Neural cell (in vitro differentiated cells): ENCODE results near the gene SLC23A3. TPM values are rescaled to one million over a fixed set of nuclear protein-coding genes. Genes with fewer than 3 reads are reported as not detected.

Experiments used
- H2AFZ ChIP-seq: fragments of 200-600, 300-800 bp; sonication (generic), shearing (Covaris generic); 2 replicates; pipeline ENCODE4 v1.6.0; 2014; ENCODE audit warnings: low read depth, mild to moderate bottlenecking, antibody characterized with exemption, low read length, moderate library complexity
- H3F3A ChIP-seq: fragments of 200-600 bp; shearing (Covaris generic); 2 replicates; pipeline ENCODE4 v1.6.1; 2016; ENCODE audit warnings: mild to moderate bottlenecking, moderate library complexity, mixed read lengths, antibody characterized with exemption, low read length; ENCODE audit not compliant: insufficient read depth, poor library complexity, severe bottlenecking
- H3K27ac ChIP-seq: fragments of 200-600, 300-800 bp; sonication (generic), shearing (Covaris generic); 2 replicates; pipeline ENCODE4 v1.5.1; 2014; ENCODE audit warnings: mild to moderate bottlenecking, low read length, moderate library complexity
- H3K27me3 ChIP-seq: fragments of 300-800, 200-600 bp; sonication (generic), shearing (Covaris generic); 2 replicates; pipeline ENCODE4 v1.6.0; 2014; ENCODE audit warnings: mild to moderate bottlenecking, low read depth, low read length, moderate library complexity; ENCODE audit not compliant: insufficient read depth
- H3K36me3 ChIP-seq: fragments of 300-800, 200-600 bp; sonication (generic), shearing (Covaris generic); 2 replicates; pipeline ENCODE4 v1.5.1; 2014; ENCODE audit warnings: mild to moderate bottlenecking, antibody characterized with exemption, low read length, moderate library complexity; ENCODE audit not compliant: insufficient read depth
- H3K4me2 ChIP-seq: fragments of 300-800, 200-600 bp; sonication (generic), shearing (Covaris generic); 2 replicates; pipeline ENCODE4 v1.6.0; 2014; ENCODE audit warnings: mild to moderate bottlenecking, low read length
- H3K4me3 ChIP-seq: fragments of 300-800, 200-600 bp; sonication (generic), shearing (Covaris generic); 2 replicates; pipeline ENCODE4 v1.5.1; 2014; ENCODE audit warnings: mild to moderate bottlenecking, low read length, moderate library complexity
- H3K79me2 ChIP-seq: fragments of 200-600 bp; shearing (Covaris generic); replicated peaks from 2 replicates; pipeline ENCODE4 v1.6.0; 2014; ENCODE audit warnings: mild to moderate bottlenecking, low read length, moderate library complexity; ENCODE audit not compliant: insufficient read depth
- H3K9ac ChIP-seq: fragments of 300-800, 200-600 bp; sonication (generic), shearing (Covaris generic); 2 replicates; pipeline ENCODE4 v1.6.1; 2016; ENCODE audit warnings: mild to moderate bottlenecking, low read length, mixed read lengths
- H3K9me2 ChIP-seq: fragments of 200-600 bp; shearing (Covaris generic); 2 replicates; pipeline ENCODE4 v1.6.1; 2016; ENCODE audit warnings: mild to moderate bottlenecking, low read length, mixed read lengths; ENCODE audit not compliant: insufficient read depth
- H3K9me3 ChIP-seq: fragments of 200-600, 300-800 bp; sonication (generic), shearing (Covaris generic); 2 replicates; pipeline ENCODE4 v1.6.1; 2016; ENCODE audit warnings: mild to moderate bottlenecking, mixed run types, low read length, moderate library complexity, mixed read lengths
- H4K20me1 ChIP-seq: fragments of 200-600 bp; shearing (Covaris generic); 2 replicates; pipeline ENCODE4 v1.6.1; 2016; ENCODE audit warnings: mild to moderate bottlenecking, mixed run types; ENCODE audit not compliant: insufficient read depth
- EP300 ChIP-seq: fragments of 450-650 bp; conservative IDR thresholded peaks from 2 replicates; pipeline ENCODE4 v1.6.1; 2014; ENCODE audit warnings: antibody characterized with exemption, mild to moderate bottlenecking, moderate library complexity; ENCODE audit not compliant: poor library complexity, severe bottlenecking
- EZH2 ChIP-seq: fragments of 200-600, 300-800 bp; shearing (Covaris generic), sonication (generic); IDR thresholded peaks from 2 replicates; pipeline ENCODE4 v1.6.1; 2014; ENCODE audit warnings: antibody characterized with exemption, low read length, borderline replicate concordance, mild to moderate bottlenecking; ENCODE audit not compliant: insufficient read depth, poor library complexity, severe bottlenecking
- MXI1 ChIP-seq: fragments of 450-650 bp; conservative IDR thresholded peaks from 2 replicates; pipeline ENCODE4 v1.6.1; 2014; ENCODE audit warnings: antibody characterized with exemption, mild to moderate bottlenecking; ENCODE audit not compliant: poor library complexity, severe bottlenecking
- POLR2AphosphoS5 ChIP-seq: IDR thresholded peaks from 2 replicates; pipeline ENCODE4 v1.6.1; 2012
- RAD21 ChIP-seq: fragments of 450-650 bp; conservative IDR thresholded peaks from 2 replicates; pipeline ENCODE4 v1.6.1; 2014; ENCODE audit warnings: antibody characterized with exemption, mild to moderate bottlenecking, moderate library complexity
- SMC3 ChIP-seq: fragments of 450-650 bp; conservative IDR thresholded peaks from 2 replicates; pipeline ENCODE4 v1.6.1; 2014; ENCODE audit warnings: antibody characterized with exemption, mild to moderate bottlenecking, moderate library complexity; ENCODE audit not compliant: poor library complexity
- TAF1 ChIP-seq: IDR thresholded peaks from 2 replicates; pipeline ENCODE4 v1.6.1; 2012; ENCODE audit warnings: low read depth
- polyA plus RNA-seq: library from polyadenylated mRNA; depleted of rRNA; stranded (reverse); fragments of >200 nt; gene quantifications from 2 replicates; pipeline ENCODE4 v1.2.3, GENCODE V29; 2014
- TF ChIP-seq, protein P1 (sequence below): IDR thresholded peaks from 2 replicates; pipeline ENCODE4 v1.6.1; 2012; ENCODE audit warnings: borderline replicate concordance
- TF ChIP-seq, protein P2 (sequence below): fragments of 450-650 bp; IDR thresholded peaks from 2 replicates; pipeline ENCODE4 v1.5.1; 2014; ENCODE audit warnings: antibody characterized with exemption, mild to moderate bottlenecking, moderate library complexity; ENCODE audit not compliant: poor library complexity, severe bottlenecking

Gene SLC23A3
- polyA plus RNA-seq, 1 donor from 2014 or later = 0.28 TPM

DNA sequence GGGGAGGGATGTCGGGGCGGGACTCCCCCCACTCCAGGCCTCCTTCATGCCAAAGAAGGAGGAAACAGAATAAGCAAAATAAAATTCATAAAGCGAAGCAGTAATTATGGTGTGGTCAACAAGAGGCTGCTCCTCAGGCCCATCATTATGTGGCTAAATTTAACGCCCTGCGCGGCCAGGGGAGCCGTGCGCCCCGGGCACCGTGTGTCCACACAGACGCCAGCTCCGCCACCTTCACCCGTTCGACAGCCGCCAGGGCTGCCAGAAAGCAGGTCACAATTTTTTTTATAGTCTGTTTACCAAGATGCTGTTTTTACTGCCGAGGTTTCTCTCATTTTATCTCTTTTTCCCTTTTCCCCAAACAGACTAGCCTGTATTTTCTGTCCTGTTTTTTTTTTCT is 40.2 kb downstream of the SLC23A3 start:
- Histone ChIP-seq H3K79me2 (no peaks in the 10 kb centered on the region), H3K27ac (no peak overlapping the region), H3K9me2 (no peaks in the 10 kb centered on the region), H3F3A (no peaks in the 10 kb centered on the region), H3K4me3 (no peak overlapping the region), H3K27me3 (no peaks in the 10 kb centered on the region), H3K4me2 (no peak overlapping the region), H3K9ac (no peak overlapping the region), H4K20me1 (no peaks in the 10 kb centered on the region), H2AFZ (no peak overlapping the region), H3K9me3 (no peaks in the 10 kb centered on the region), H3K36me3 (no peaks in the 10 kb centered on the region)
- TF ChIP-seq, protein P1, sequence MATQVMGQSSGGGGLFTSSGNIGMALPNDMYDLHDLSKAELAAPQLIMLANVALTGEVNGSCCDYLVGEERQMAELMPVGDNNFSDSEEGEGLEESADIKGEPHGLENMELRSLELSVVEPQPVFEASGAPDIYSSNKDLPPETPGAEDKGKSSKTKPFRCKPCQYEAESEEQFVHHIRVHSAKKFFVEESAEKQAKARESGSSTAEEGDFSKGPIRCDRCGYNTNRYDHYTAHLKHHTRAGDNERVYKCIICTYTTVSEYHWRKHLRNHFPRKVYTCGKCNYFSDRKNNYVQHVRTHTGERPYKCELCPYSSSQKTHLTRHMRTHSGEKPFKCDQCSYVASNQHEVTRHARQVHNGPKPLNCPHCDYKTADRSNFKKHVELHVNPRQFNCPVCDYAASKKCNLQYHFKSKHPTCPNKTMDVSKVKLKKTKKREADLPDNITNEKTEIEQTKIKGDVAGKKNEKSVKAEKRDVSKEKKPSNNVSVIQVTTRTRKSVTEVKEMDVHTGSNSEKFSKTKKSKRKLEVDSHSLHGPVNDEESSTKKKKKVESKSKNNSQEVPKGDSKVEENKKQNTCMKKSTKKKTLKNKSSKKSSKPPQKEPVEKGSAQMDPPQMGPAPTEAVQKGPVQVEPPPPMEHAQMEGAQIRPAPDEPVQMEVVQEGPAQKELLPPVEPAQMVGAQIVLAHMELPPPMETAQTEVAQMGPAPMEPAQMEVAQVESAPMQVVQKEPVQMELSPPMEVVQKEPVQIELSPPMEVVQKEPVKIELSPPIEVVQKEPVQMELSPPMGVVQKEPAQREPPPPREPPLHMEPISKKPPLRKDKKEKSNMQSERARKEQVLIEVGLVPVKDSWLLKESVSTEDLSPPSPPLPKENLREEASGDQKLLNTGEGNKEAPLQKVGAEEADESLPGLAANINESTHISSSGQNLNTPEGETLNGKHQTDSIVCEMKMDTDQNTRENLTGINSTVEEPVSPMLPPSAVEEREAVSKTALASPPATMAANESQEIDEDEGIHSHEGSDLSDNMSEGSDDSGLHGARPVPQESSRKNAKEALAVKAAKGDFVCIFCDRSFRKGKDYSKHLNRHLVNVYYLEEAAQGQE = no peak
- no peak for TF ChIP-seq MXI1
- TF ChIP-seq, protein P2, sequence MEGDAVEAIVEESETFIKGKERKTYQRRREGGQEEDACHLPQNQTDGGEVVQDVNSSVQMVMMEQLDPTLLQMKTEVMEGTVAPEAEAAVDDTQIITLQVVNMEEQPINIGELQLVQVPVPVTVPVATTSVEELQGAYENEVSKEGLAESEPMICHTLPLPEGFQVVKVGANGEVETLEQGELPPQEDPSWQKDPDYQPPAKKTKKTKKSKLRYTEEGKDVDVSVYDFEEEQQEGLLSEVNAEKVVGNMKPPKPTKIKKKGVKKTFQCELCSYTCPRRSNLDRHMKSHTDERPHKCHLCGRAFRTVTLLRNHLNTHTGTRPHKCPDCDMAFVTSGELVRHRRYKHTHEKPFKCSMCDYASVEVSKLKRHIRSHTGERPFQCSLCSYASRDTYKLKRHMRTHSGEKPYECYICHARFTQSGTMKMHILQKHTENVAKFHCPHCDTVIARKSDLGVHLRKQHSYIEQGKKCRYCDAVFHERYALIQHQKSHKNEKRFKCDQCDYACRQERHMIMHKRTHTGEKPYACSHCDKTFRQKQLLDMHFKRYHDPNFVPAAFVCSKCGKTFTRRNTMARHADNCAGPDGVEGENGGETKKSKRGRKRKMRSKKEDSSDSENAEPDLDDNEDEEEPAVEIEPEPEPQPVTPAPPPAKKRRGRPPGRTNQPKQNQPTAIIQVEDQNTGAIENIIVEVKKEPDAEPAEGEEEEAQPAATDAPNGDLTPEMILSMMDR = no peak
- no peak for TF ChIP-seq POLR2AphosphoS5
- TF ChIP-seq EP300 = no peak
- no peak for TF ChIP-seq RAD21
- TF ChIP-seq EZH2 = no peak
- no peak for TF ChIP-seq SMC3
- TF ChIP-seq TAF1 = no peak

DNA sequence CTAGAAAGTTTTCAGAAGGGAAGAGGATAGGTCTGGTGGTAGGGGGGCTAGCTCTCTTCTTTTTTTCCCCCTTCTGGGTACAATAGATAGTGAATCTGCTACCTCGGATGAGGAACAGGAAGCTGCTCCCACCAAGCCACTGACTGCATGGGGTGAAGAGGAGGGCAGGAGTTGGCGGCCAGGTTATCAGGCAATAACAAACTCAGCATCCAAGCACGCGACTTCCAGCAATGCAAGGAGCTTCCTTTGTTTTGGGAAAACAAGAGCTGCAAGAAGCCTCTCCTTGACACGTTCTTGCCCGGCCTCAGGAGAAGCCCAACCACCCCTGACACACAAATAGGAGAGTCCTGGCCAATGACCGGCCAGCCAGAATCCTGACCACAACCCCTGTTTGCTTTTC is 41.4 kb downstream of the SLC23A3 start:
- Histone ChIP-seq H4K20me1 (no peaks in the 10 kb centered on the region), H3K4me2 (no peak overlapping the region), H3K9me3 (no peaks in the 10 kb centered on the region), H3K36me3 (no peaks in the 10 kb centered on the region), H3K79me2 (no peaks in the 10 kb centered on the region), H3K9ac (no peak overlapping the region), H2AFZ (no peak overlapping the region), H3K27me3 (no peaks in the 10 kb centered on the region), H3K9me2 (no peaks in the 10 kb centered on the region), H3K27ac (no peak overlapping the region), H3F3A (no peaks in the 10 kb centered on the region), H3K4me3 (no peak overlapping the region)
- TF ChIP-seq TAF1 (no peak), SMC3 (no peak), MXI1 (no peak), EZH2 (no peak), RAD21 (no peak), POLR2AphosphoS5 (no peak), EP300 (no peak)
- TF ChIP-seq, protein P2 = no peak
- TF ChIP-seq, protein P1 = no peak
